Measurements from ENCODE around the gene DMBX1.
A peak's percentile ranks its signal among the peaks of the same experiment; 100 is the strongest.

The DMBX1 gene

DNA sequence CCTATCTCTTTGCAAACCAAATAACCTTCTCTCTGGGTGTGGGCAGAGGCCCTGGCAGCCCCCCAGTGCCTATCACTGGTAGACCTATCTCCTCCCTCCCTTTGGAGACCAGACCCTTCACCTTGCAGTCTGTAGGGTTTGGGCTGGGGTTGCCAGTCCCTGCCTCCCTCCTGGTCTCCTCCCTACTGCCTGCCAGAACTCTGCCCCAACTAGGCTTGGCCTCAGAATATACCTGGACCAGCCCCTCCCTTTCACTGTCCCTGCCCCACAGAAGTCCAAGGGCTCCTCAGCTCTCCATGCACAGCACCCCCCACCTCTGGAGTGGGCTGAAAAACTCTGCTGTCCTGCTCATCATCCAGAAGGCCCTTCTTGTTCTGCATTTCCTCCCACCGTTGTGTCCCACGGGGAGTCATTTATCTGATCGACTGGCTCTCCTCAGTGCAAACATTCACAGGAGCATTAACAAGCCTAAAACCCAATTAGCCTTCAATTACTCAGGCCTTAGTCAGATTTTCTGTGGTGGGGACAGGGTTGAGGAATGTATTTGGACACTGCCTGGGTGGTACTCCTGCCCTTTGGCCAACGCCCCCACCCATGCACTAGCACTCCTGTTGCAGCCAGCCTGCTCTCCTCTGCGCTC lies 27.7 kb upstream of the DMBX1 start:
- TF ChIP-seq, protein P1, sequence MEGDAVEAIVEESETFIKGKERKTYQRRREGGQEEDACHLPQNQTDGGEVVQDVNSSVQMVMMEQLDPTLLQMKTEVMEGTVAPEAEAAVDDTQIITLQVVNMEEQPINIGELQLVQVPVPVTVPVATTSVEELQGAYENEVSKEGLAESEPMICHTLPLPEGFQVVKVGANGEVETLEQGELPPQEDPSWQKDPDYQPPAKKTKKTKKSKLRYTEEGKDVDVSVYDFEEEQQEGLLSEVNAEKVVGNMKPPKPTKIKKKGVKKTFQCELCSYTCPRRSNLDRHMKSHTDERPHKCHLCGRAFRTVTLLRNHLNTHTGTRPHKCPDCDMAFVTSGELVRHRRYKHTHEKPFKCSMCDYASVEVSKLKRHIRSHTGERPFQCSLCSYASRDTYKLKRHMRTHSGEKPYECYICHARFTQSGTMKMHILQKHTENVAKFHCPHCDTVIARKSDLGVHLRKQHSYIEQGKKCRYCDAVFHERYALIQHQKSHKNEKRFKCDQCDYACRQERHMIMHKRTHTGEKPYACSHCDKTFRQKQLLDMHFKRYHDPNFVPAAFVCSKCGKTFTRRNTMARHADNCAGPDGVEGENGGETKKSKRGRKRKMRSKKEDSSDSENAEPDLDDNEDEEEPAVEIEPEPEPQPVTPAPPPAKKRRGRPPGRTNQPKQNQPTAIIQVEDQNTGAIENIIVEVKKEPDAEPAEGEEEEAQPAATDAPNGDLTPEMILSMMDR (IDR thresholded peaks at IDR 0.05), result no peak
- Mint-ChIP-seq H3K36me3 (ENCODE audit: low read depth) (no peaks in the 10 kb centered on the region), H3K9me3 (no peaks in the 10 kb centered on the region), H3K4me1 (peaks cover 57% of the 10 kb centered on the region), H3K27me3 (ENCODE audit: low read depth, poor library complexity) (peaks cover 99% of the 10 kb centered on the region), H3K27ac (no peak overlapping the region), H3K4me3 (peak overlapping the region; percentile 26)
- no peak for DNase-seq

DNA sequence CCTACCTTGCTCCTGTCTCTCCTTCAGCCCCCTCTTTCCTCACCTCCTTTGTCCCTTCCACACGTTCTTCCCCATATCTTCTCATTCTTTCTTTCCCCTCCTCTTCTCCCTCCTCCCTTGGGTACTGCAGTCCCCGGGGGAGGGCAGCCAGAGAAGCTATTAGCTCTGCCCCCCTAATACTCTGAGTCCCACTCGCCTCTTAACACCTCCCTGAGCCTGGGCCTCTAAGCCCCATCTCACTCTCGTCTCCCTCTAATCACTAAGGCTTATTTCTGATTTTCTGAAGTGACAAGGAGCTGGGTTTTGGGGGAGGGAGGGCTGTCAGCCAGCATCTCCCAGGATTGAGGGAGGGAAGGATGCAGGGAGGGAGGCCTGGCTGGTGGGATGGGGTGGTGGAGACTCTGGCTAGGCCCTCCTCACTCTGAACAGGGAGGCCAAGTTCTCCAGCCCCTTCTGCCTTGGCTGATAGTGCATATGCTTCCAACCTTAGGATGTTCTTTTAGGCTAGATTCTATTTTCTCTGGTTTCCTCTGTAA lies 25.6 kb upstream of the DMBX1 start:
- no peaks in the 10 kb centered on the region for H3K36me3 Mint-ChIP-seq (ENCODE audit: low read depth)
- H3K27me3 Mint-ChIP-seq (ENCODE audit: low read depth, poor library complexity), result peaks cover 98% of the 10 kb centered on the region
- H3K4me1 Mint-ChIP-seq, result peaks cover 65% of the 10 kb centered on the region
- no peak overlapping the region for H3K4me3 Mint-ChIP-seq
- H3K27ac Mint-ChIP-seq, result no peak overlapping the region
- no peaks in the 10 kb centered on the region for H3K9me3 Mint-ChIP-seq
- DNase-seq, result no peak
- TF ChIP-seq, protein P1 (IDR thresholded peaks at IDR 0.05), result no peak

GRCh38 chr1:46464915-46465314 lies 24.7 kb upstream of the DMBX1 start:
- TF ChIP-seq, protein P1 (IDR thresholded peaks at IDR 0.05), result no peak
- Mint-ChIP-seq H3K4me1 (peaks cover 62% of the 10 kb centered on the region), H3K27ac (no peak overlapping the region), H3K36me3 (ENCODE audit: low read depth) (no peaks in the 10 kb centered on the region), H3K4me3 (no peak overlapping the region), H3K27me3 (ENCODE audit: low read depth, poor library complexity) (peaks cover 98% of the 10 kb centered on the region), H3K9me3 (no peaks in the 10 kb centered on the region)
- DNase-seq, result no peak

GRCh38 chr1:46465981-46466476 lies 23.6 kb upstream of the DMBX1 start:
- H3K27me3 Mint-ChIP-seq (ENCODE audit: low read depth, poor library complexity), result peaks cover 98% of the 10 kb centered on the region
- no peaks in the 10 kb centered on the region for H3K9me3 Mint-ChIP-seq
- no peak overlapping the region for H3K27ac Mint-ChIP-seq
- H3K4me3 Mint-ChIP-seq, result peak overlapping the region; percentile 64
- no peak for DNase-seq
- H3K36me3 Mint-ChIP-seq (ENCODE audit: low read depth), result no peaks in the 10 kb centered on the region
- TF ChIP-seq, protein P1 (IDR thresholded peaks at IDR 0.05), result no peak
- H3K4me1 Mint-ChIP-seq, result peaks cover 51% of the 10 kb centered on the region

- Mint-ChIP-seq H3K27ac (no peak overlapping the region), H3K9me3 (no peaks in the 10 kb centered on the region), H3K4me3 (peak overlapping the region; percentile 81), H3K27me3 (ENCODE audit: low read depth, poor library complexity) (peaks cover 98% of the 10 kb centered on the region), H3K36me3 (ENCODE audit: low read depth) (no peaks in the 10 kb centered on the region), H3K4me1 (peaks cover 45% of the 10 kb centered on the region)
- TF ChIP-seq, protein P1 (IDR thresholded peaks at IDR 0.05), result no peak
- peak; percentile 84 for DNase-seq
These were observed 23.0 kb upstream of the DMBX1 start for GRCh38 chr1:46466477-46467182.

Measured in nephron progenitor cell (in vitro differentiated cells).